IPS DF 6.9 (cell line): ENCODE measurements around the gene TMPRSS4.

Source experiments
- DNase-seq: peaks from one replicate; pipeline ENCODE4 v3.0.0-alpha.2; 2013; ENCODE audit warnings: low read depth, low spot score
- H3K27ac ChIP-seq: one replicate; pipeline ENCODE4 v1.5.1; 2013; ENCODE audit warnings: low read length, control low read depth
- H3K27me3 ChIP-seq: 2 replicates; pipeline ENCODE4 v1.6.1; 2013; ENCODE audit warnings: mild to moderate bottlenecking, low read length; ENCODE audit not compliant: control insufficient read depth, insufficient read depth
- H3K36me3 ChIP-seq: 2 replicates; pipeline ENCODE4 v1.6.1; 2013; ENCODE audit warnings: low read length; ENCODE audit not compliant: control insufficient read depth, insufficient read depth
- H3K4me1 ChIP-seq: 2 replicates; pipeline ENCODE4 v1.6.1; 2013; ENCODE audit warnings: low read length; ENCODE audit not compliant: control insufficient read depth, insufficient read depth
- H3K4me3 ChIP-seq: 2 replicates; pipeline ENCODE4 v1.5.1; 2013; ENCODE audit warnings: mild to moderate bottlenecking, low read length
- H3K9me3 ChIP-seq: 2 replicates; pipeline ENCODE4 v1.6.1; 2013; ENCODE audit warnings: low read length, inconsistent platforms; ENCODE audit not compliant: control insufficient read depth, insufficient read depth
- WGBS: extraction: QIAGEN DNeasy Blood & Tissue Kit; methylation state at CpG from one replicate; pipeline ENCODE4 v1.1.7; 2013; ENCODE audit warnings: mixed read lengths, missing lambda C conversion rate; ENCODE audit not compliant: insufficient read length, insufficient coverage; 5-methylcytosine and 5-hydroxymethylcytosine counted together

Gene TMPRSS4

DNA sequence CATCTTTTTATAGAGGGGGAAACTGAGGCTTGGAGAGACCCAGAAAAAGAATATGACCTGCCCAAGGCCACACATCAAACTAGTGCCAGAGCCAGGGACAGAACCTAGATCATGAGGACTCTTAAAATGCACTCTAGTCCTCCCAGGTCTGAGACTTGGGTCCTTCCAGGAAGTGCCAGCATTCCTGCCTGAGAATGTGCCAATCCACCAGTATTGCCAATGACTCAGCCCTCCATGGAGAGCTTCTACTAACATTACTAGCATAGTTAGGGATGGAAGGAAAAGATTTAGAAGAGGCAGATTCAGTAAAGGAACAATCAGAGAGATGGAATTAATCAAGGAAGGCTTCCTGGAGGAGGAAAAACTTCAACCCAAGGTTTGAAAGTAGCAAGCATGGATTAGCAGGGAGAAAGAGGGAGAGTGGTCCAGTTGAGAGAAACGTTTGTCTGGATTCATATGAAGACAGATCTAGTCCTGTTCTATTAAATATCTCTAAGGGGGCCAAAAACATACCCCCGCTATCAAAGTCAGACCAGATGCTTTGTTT lies 30.0 kb downstream of the TMPRSS4 start:
- Histone ChIP-seq H3K36me3 (no peaks in the 10 kb centered on the region), H3K27me3 (no peaks in the 10 kb centered on the region), H3K9me3 (no peaks in the 10 kb centered on the region), H3K4me3 (no peak overlapping the region), H3K4me1 (no peaks in the 10 kb centered on the region; the same call in 1 of the 2 replicates), H3K27ac (no peak overlapping the region)
- no CpG with 5 or more reads among the region's 2 CpGs for WGBS
- no peak for DNase-seq

DNA sequence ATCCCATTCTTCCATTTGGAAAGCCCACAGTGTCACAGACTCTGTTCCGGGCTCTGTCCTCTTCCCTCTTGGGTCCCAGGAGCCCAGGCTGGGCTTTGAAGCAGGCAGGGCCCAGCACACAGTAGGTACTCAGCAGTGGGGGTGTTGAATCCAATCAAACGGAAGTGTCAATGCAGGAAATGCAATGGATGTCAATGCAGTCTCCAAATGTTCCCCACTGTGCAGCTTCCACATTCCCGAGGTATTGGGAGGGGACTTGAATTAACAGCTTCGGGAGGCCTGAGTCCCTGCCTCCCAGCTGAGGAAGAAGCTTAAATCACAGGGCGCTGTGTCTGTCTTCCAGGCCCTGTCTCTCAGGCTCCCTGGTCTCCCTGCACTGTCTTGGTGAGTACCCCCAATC lies 31.6 kb downstream of the TMPRSS4 start:
- Histone ChIP-seq H3K9me3 (no peaks in the 10 kb centered on the region), H3K4me1 (no peaks in the 10 kb centered on the region; the same call in 1 of the 2 replicates), H3K27me3 (no peaks in the 10 kb centered on the region), H3K4me3 (no peak overlapping the region), H3K36me3 (no peaks in the 10 kb centered on the region), H3K27ac (no peak overlapping the region)
- DNase-seq: no peak
- WGBS: no CpG with 5 or more reads among the region's 5 CpGs

DNA sequence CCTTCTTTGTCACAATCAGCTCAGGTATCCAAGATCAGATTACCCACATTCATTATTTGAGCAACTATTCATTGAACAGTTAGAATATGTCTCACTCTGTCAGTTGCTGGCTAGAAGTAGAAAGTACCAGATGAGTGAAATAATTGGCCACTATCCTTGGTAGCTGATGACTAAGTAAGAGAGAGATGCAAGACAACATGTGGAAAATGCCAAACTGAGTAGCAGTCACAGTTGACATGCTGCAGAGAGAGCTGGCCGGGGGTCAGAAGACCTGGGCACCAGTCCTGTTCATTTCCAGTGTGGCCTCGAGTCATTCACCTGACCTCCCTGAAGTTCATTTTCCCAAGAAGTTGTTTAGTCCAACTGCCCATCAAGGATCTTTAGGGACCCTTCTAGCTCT lies 32.4 kb downstream of the TMPRSS4 start:
- no peaks in the 10 kb centered on the region; the same call in 1 of the 2 replicates for H3K4me1 ChIP-seq
- no peaks in the 10 kb centered on the region for H3K9me3 ChIP-seq
- DNase-seq: no peak
- no peaks in the 10 kb centered on the region for H3K36me3 ChIP-seq
- no peak overlapping the region for H3K27ac ChIP-seq
- H3K4me3 ChIP-seq: no peak overlapping the region
- no peaks in the 10 kb centered on the region for H3K27me3 ChIP-seq
- no CpG with 5 or more reads among the region's 2 CpGs for WGBS

DNA sequence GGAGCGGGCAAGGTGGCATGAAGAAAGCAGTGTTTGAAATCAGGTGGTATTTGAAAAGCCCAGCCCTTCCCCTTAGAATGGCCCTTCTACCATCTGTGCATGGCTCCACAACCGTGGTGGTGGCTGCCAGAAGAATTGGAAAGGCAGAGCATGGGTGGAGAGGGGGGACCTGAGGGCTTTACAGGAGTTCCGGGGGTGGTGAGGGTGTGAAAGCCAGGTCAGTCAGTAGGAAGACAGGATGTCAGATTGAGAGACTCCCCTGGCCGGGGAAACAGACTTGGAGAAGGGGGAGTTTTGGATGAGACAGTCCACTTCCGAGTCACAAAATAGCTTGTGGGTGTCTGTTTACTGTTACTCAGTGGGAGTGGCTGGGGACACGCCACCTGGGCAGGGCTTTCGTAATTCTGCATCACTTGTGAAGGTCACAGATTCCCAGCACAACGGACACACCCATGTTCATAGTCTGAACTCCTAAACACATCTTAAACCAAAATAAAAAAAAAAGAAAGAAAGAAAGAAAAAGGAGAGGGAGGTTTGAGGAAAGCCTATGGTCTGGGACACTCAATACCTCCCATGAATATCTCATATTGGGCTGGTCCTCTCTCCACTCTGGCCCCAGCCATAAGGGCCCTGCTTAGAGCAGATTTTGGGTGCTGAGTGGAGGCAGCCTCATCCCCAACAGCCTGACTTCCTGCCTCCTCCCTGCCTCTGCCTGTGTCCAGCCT lies 34.3 kb downstream of the TMPRSS4 start:
- no peaks in the 10 kb centered on the region for H3K27me3 ChIP-seq
- H3K27ac ChIP-seq: no peak overlapping the region
- no CpG with 5 or more reads among the region's 8 CpGs for WGBS
- no peak for DNase-seq
- H3K36me3 ChIP-seq: no peaks in the 10 kb centered on the region
- no peaks in the 10 kb centered on the region for H3K9me3 ChIP-seq
- H3K4me1 ChIP-seq: no peaks in the 10 kb centered on the region
- no peak overlapping the region; the same call in 1 of the 2 replicates for H3K4me3 ChIP-seq

DNA sequence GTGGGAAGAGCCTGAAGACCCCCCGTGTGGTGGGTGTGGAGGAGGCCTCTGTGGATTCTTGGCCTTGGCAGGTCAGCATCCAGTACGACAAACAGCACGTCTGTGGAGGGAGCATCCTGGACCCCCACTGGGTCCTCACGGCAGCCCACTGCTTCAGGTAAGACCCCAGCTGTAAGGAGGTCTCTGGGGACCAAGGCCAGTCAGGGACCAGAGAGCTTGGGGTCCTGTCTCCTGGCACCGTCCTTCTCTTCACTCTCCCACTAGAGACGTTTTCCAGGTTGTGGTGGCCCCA lies 34.8 kb downstream of the TMPRSS4 start:
- H3K27me3 ChIP-seq: no peaks in the 10 kb centered on the region
- no peak for DNase-seq
- H3K27ac ChIP-seq: no peak overlapping the region
- WGBS: no CpG with 5 or more reads among the region's 6 CpGs
- no peaks in the 10 kb centered on the region for H3K4me1 ChIP-seq
- H3K9me3 ChIP-seq: no peaks in the 10 kb centered on the region
- H3K4me3 ChIP-seq: no peak overlapping the region; the same call in 1 of the 2 replicates
- no peaks in the 10 kb centered on the region for H3K36me3 ChIP-seq

DNA sequence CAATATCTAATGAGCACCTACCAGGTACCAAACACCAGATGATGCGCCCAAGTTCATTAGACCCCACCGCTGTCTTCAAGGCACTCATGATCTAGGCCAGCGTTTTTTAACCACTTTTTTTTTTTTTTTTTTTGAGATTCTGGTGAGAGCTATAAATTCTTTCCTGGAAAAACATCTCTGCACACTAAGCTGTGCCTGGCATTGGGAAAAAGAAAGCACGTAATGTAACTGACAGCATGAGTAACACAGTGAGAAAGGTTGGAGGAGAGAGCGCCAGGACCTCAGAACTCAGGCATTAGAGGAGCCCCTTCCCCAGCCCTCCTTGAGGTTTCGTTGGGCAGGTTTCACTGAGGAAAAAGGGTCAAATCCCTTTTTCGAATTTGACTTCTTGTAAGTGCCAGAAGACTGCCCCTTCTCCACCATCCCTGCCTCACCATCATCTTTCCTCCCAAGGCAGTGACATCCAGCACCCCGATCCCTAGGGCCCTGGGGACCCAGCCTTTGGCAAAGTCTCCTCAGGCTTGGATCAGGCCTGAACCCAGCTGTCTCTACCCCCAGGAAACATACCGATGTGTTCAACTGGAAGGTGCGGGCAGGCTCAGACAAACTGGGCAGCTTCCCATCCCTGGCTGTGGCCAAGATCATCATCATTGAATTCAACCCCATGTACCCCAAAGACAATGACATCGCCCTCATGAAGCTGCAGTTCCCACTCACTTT lies 36.0 kb downstream of the TMPRSS4 start:
- no peaks in the 10 kb centered on the region for H3K27me3 ChIP-seq
- no peak overlapping the region for H3K4me3 ChIP-seq
- no peaks in the 10 kb centered on the region for H3K36me3 ChIP-seq
- no peak for DNase-seq
- H3K9me3 ChIP-seq: no peaks in the 10 kb centered on the region
- no peak overlapping the region for H3K27ac ChIP-seq
- no peaks in the 10 kb centered on the region for H3K4me1 ChIP-seq
- WGBS: no CpG with 5 or more reads among the region's 11 CpGs

DNA sequence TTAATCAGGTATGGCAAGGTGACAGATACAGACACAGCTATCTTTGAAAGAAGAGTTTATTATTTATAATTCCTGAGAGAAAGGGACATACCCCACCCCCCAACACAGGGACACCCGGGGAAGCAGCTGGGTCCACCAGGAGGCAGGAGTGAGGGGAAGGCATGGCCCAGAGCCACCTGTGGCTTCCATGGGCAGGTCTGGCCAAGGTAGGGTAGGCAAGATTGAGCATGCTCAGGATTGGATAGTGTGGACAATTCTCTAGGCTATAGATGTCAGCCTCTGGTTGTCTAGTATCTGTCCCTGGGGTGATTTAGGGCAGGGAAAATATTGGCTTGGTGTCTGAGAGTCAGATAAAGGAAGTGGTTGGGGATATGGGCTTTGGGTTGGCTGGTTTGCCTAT lies 37.4 kb downstream of the TMPRSS4 start:
- DNase-seq: no peak
- Histone ChIP-seq H3K36me3 (no peaks in the 10 kb centered on the region), H3K9me3 (no peaks in the 10 kb centered on the region), H3K4me3 (no peak overlapping the region), H3K27ac (no peak overlapping the region), H3K27me3 (no peaks in the 10 kb centered on the region), H3K4me1 (no peaks in the 10 kb centered on the region; the same call in 1 of the 2 replicates)
- no CpG with 5 or more reads among the region's 1 CpG for WGBS

DNA sequence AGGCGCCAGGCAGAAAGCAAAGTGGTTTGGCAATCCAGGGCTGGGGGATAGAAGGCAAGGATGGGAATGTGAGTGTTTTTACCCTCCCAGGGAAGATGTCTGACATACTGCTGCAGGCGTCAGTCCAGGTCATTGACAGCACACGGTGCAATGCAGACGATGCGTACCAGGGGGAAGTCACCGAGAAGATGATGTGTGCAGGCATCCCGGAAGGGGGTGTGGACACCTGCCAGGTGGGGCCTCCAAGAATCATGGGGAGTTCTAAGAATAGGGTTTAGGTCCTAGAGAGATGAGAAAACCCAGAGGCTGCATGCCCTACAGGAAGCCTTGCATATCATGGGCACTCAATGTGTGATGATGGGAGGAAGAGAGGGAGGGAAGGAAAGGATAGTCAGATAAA lies 38.2 kb downstream of the TMPRSS4 start:
- Histone ChIP-seq H3K27ac (no peak overlapping the region), H3K36me3 (no peaks in the 10 kb centered on the region), H3K9me3 (no peaks in the 10 kb centered on the region), H3K4me3 (no peak overlapping the region), H3K27me3 (no peaks in the 10 kb centered on the region), H3K4me1 (no peaks in the 10 kb centered on the region; the same call in 1 of the 2 replicates)
- no CpG with 5 or more reads among the region's 7 CpGs for WGBS
- DNase-seq: no peak

DNA sequence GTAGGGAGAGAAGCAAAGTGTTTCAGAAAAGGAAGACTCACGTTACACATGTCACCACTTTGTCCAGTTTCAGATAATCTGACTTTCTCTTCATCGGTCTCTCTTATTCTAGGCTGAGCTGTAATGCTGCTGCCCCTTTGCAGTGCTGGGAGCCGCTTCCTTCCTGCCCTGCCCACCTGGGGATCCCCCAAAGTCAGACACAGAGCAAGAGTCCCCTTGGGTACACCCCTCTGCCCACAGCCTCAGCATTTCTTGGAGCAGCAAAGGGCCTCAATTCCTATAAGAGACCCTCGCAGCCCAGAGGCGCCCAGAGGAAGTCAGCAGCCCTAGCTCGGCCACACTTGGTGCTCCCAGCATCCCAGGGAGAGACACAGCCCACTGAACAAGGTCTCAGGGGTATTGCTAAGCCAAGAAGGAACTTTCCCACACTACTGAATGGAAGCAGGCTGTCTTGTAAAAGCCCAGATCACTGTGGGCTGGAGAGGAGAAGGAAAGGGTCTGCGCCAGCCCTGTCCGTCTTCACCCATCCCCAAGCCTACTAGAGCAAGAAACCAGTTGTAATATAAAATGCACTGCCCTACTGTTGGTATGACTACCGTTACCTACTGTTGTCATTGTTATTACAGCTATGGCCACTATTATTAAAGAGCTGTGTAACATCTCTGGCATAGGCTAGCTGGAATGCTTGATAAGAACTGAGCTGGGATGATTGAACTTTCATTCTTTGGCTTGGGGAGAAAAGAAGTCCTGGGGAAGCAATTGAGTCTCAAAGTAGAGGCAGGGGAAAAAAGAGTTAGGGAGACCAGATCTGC lies 41.1 kb downstream of the TMPRSS4 start:
- no peak overlapping the region for H3K4me3 ChIP-seq
- no peak overlapping the region for H3K27ac ChIP-seq
- H3K27me3 ChIP-seq: no peaks in the 10 kb centered on the region
- H3K9me3 ChIP-seq: no peaks in the 10 kb centered on the region
- WGBS: no CpG with 5 or more reads among the region's 9 CpGs
- no peaks in the 10 kb centered on the region for H3K36me3 ChIP-seq
- no peaks in the 10 kb centered on the region; the same call in 1 of the 2 replicates for H3K4me1 ChIP-seq
- DNase-seq: no peak

DNA sequence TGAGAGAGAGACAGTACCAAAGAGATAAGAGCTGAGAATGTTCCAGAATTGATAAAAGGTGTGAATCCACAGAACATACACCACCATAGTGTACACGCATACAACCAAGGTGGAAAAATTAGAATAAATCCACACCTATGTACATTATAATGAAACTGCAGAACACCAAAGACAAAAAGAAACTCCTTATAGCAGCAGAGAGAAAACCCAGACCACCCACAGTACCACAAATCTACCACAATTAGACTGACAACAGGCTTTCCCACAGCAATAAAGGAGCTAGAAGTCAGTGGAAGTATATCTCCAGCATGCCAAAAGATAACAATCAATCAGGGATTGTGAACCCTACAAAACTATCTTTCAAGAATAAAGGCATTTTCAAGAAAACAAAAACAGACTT lies 43.9 kb downstream of the TMPRSS4 start:
- no peak for DNase-seq
- Histone ChIP-seq H3K4me1 (no peaks in the 10 kb centered on the region; the same call in 1 of the 2 replicates), H3K36me3 (no peaks in the 10 kb centered on the region), H3K27ac (no peak overlapping the region), H3K9me3 (no peaks in the 10 kb centered on the region), H3K4me3 (no peak overlapping the region), H3K27me3 (no peaks in the 10 kb centered on the region)
- WGBS: no CpG with 5 or more reads among the region's 1 CpG
